Right lung (tissue), 5 donors: Measurements from ENCODE around the gene ASMT. TPM values are rescaled to one million over a fixed set of nuclear protein-coding genes. Genes with fewer than 3 reads are reported as not detected.

Experiments used
- polyA plus RNA-seq, 5 donors: library from polyadenylated mRNA; unstranded; fragments of 120-200 nt; gene quantifications; one replicate each; pipeline versions ENCODE4 v1.2.1 to v1.2.3, GENCODE V29; 2013; ENCODE audit warnings: inconsistent platforms in 1 of 5, low replicate concordance in 1 of 5; ENCODE audit not compliant: insufficient read length in 5 of 5, insufficient read depth in 1 of 5

ASMT gene
- polyA plus RNA-seq, 5 donors, result 0.26 to 0.87 (median 0.57) TPM; not detected in 1

Other genes with a start within 250 kb of the ASMT start
- 100 to 1,000 TPM; 359 to 585 (median 401) TPM for gene SLC25A6, start 222.9 kb upstream of the ASMT start, polyA plus RNA-seq
- 10 to 100 TPM; 17.2 to 32.1 (median 26.6) TPM for gene ASMTL, start 162.2 kb upstream of the ASMT start, polyA plus RNA-seq
- gene P2RY8, start 77.9 kb upstream of the ASMT start, polyA plus RNA-seq, result under 1 TPM; 0.56 to 0.64 (median 0.60) TPM
- 10 to 100 TPM; 29.7 to 50.0 (median 41.4) TPM for gene AKAP17A, start 23.5 kb upstream of the ASMT start, polyA plus RNA-seq